Measurements from ENCODE around the gene KNDC1. TPM values are rescaled to one million over a fixed set of nuclear protein-coding genes. Genes with fewer than 3 reads are reported as not detected.

The KNDC1 gene
- polyA plus RNA-seq, 1 experiment, result 1.0 TPM

- TF ChIP-seq CTCF (IDR thresholded peaks at IDR 0.05; ENCODE audit: insufficient read depth, low read depth, low read length), result no peak
- Histone ChIP-seq H3K27me3 (ENCODE audit: control insufficient read depth, insufficient read depth, low read length) (no peaks in the 10 kb centered on the region), H3K36me3 (ENCODE audit: control insufficient read depth, insufficient read depth, low read length) (no peaks in the 10 kb centered on the region), H3K4me3 (ENCODE audit: low read depth, low read length) (no peak overlapping the region)
- DNase-seq (ENCODE audit: low read depth), result no peak
- CTCF ChIA-PET, result no interaction called here
- POLR2A ChIA-PET, result no interaction called here
Measured at GRCh38 chr10:133162178-133162909, 2.3 kb downstream of the KNDC1 start.

- DNase-seq (ENCODE audit: low read depth), result no peak
- CTCF ChIA-PET, result no interaction called here
- POLR2A ChIA-PET, result no interaction called here
Measured at GRCh38 chr10:133162910-133163856, 3.2 kb downstream of the KNDC1 start.

GRCh38 chr10:133163889-133164815 lies 4.1 kb downstream of the KNDC1 start:
- Histone ChIP-seq H3K4me3 (ENCODE audit: low read depth, low read length) (no peak overlapping the region), H3K36me3 (ENCODE audit: control insufficient read depth, insufficient read depth, low read length) (no peaks in the 10 kb centered on the region), H3K27me3 (ENCODE audit: control insufficient read depth, insufficient read depth, low read length) (no peaks in the 10 kb centered on the region)
- ChIA-PET POLR2A (no interaction called here), CTCF (no interaction called here)
- no peak for TF ChIP-seq CTCF (IDR thresholded peaks at IDR 0.05; ENCODE audit: insufficient read depth, low read depth, low read length)
- no peak for DNase-seq (ENCODE audit: low read depth)

More at GRCh38 chr10:133162910-133163856, 3.2 kb downstream of the KNDC1 start:
- TF ChIP-seq CTCF (IDR thresholded peaks at IDR 0.05; ENCODE audit: insufficient read depth, low read depth, low read length), result no peak
- Histone ChIP-seq H3K27me3 (ENCODE audit: control insufficient read depth, insufficient read depth, low read length) (no peaks in the 10 kb centered on the region), H3K4me3 (ENCODE audit: low read depth, low read length) (no peak overlapping the region), H3K36me3 (ENCODE audit: control insufficient read depth, insufficient read depth, low read length) (no peaks in the 10 kb centered on the region)

GRCh38 chr10:133164816-133165555 lies 5.0 kb downstream of the KNDC1 start:
- DNase-seq (ENCODE audit: low read depth), result no peak
- CTCF ChIA-PET, result no interaction called here
- POLR2A ChIA-PET, result no interaction called here
- Histone ChIP-seq H3K36me3 (ENCODE audit: control insufficient read depth, insufficient read depth, low read length) (no peaks in the 10 kb centered on the region), H3K4me3 (ENCODE audit: low read depth, low read length) (no peak overlapping the region), H3K27me3 (ENCODE audit: control insufficient read depth, insufficient read depth, low read length) (no peaks in the 10 kb centered on the region)
- TF ChIP-seq CTCF (IDR thresholded peaks at IDR 0.05; ENCODE audit: insufficient read depth, low read depth, low read length), result no peak
